PC-9 (cell line): ENCODE data around the gene MACROD1. TPM values are rescaled to one million over a fixed set of nuclear protein-coding genes. Genes with fewer than 3 reads are reported as not detected.

Source experiments
- BruUV-seq: library from RNA; stranded (reverse); fragments of 400-500 nt; replicated peaks from 2 replicates; lab custom pipeline; 2021; lab: Mats Ljungman, UMichigan
- CTCF ChIA-PET: fragments of 300-600 bp; sonication (Branson Sonifier 250); formaldehyde crosslinking; loops from one replicate; lab custom pipeline; 2022; ENCODE audit warnings: antibody characterized with exemption; lab: Charles Lee
- POLR2A ChIA-PET: fragments of 300-600 bp; sonication (Branson Sonifier 250); formaldehyde crosslinking; loops from one replicate; lab custom pipeline; 2022; ENCODE audit warnings: antibody characterized with exemption; ENCODE audit not compliant: unreplicated experiment; lab: Charles Lee
- DNase-seq, 2 experiments: peaks; one replicate each; pipeline versions ENCODE4 v3.0.0 to v3.0.0-alpha.2; 2015 to 2022; ENCODE audit warnings: mixed read lengths in 1 of 2
- H2AFZ ChIP-seq: fragments of 200-600 bp; sonication (generic); 2 replicates; pipeline ENCODE4 v1.8.1; 2017; ENCODE audit warnings: antibody characterized with exemption
- H3F3A ChIP-seq: fragments of 200-600 bp; sonication (generic); 2 replicates; pipeline ENCODE4 v1.8.1; 2017; ENCODE audit warnings: antibody characterized with exemption, mild to moderate bottlenecking, low read depth; ENCODE audit not compliant: insufficient read depth
- H3K27ac ChIP-seq: fragments of 200-600 bp; sonication (generic); 2 replicates; pipeline ENCODE4 v1.6.1; 2016; ENCODE audit warnings: mixed run types
- H3K27me3 ChIP-seq: fragments of 200-600 bp; sonication (generic); 2 replicates; pipeline ENCODE4 v1.6.1; 2016; ENCODE audit warnings: low read depth, mixed run types; ENCODE audit not compliant: insufficient read depth
- H3K36me3 ChIP-seq: fragments of 200-600 bp; sonication (generic); 2 replicates; pipeline ENCODE4 v1.6.1; 2016; ENCODE audit warnings: low read depth, mixed run types
- H3K4me1 ChIP-seq: fragments of 200-600 bp; sonication (generic); replicated peaks from 2 replicates; pipeline ENCODE4 v1.6.1; 2016; ENCODE audit warnings: mixed run types; ENCODE audit not compliant: insufficient read depth
- H3K4me2 ChIP-seq: fragments of 200-600 bp; sonication (generic); 2 replicates; pipeline ENCODE4 v1.6.1; 2017; ENCODE audit warnings: mixed run types
- H3K4me3 ChIP-seq: fragments of 200-600 bp; sonication (generic); 2 replicates; pipeline ENCODE4 v1.6.1; 2016; ENCODE audit warnings: mixed run types
- H3K79me2 ChIP-seq: fragments of 200-600 bp; sonication (generic); 2 replicates; pipeline ENCODE4 v1.6.1; 2017; ENCODE audit warnings: low read depth, mixed run types
- H3K9me2 ChIP-seq: fragments of 200-600 bp; sonication (generic); 2 replicates; pipeline ENCODE4 v1.8.1; 2017; ENCODE audit warnings: mild to moderate bottlenecking; ENCODE audit not compliant: insufficient read depth
- H3K9me3 ChIP-seq: fragments of 200-600 bp; sonication (generic); 2 replicates; pipeline ENCODE4 v1.8.1; 2016; ENCODE audit warnings: low read depth; ENCODE audit not compliant: insufficient read depth
- H4K20me1 ChIP-seq: fragments of 200-600 bp; sonication (generic); 2 replicates; pipeline ENCODE4 v1.8.1; 2017; ENCODE audit not compliant: insufficient read depth
- EZH2 ChIP-seq: fragments of 200-600 bp; sonication (generic); IDR thresholded peaks from 2 replicates; pipeline ENCODE4 v1.8.0; 2017; ENCODE audit warnings: antibody characterized with exemption, low read depth
- intact Hi-C: fragments of 100-400 bp; cut with micrococcal nuclease; formaldehyde crosslinking; loops from one replicate; pipeline ENCODE4 v1.10.0; 2022; ENCODE audit not compliant: unreplicated experiment
- total RNA-seq: library from RNA; stranded (reverse); gene quantifications from 2 replicates; pipeline ENCODE4 v1.2.3, GENCODE V29; 2021
- TF ChIP-seq, protein P1 (sequence below): fragments of 200-600 bp; sonication (generic); conservative IDR thresholded peaks from 2 replicates; pipeline ENCODE4 v1.6.1; 2017; ENCODE audit warnings: mixed run types, antibody characterized with exemption, mild to moderate bottlenecking, moderate library complexity

Gene MACROD1
- total RNA-seq, 1 experiment from 2014 or later: 41.0 TPM

DNA sequence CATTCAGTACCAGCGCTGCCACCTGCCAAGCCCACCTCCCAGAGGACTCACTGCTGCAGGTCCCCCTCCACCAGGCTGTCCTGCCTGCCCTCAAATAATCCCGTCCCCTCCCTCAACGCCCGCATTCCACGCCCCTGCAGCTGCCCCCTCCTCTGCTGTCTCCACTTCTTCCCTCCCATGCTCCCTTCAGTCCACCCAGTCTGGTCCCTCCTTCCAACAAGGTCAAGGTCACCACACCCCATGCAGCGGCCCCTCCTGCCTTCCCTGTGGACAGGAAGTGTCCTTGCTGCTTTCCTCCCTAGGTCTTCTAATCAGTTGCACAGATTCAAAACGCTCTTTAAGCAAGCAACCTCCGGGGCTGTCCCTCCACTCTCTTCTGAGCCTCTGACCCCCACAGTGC is 12.1 kb downstream of the MACROD1 start:
- Histone ChIP-seq H3K4me1 (no peaks in the 10 kb centered on the region), H3K4me3 (no peak overlapping the region), H3F3A (peaks cover 14% of the 10 kb centered on the region; the same call in 1 of the 2 replicates), H3K27ac (no peak overlapping the region), H3K27me3 (no peaks in the 10 kb centered on the region), H3K79me2 (no peaks in the 10 kb centered on the region; the same call in 1 of the 2 replicates), H3K4me2 (no peak overlapping the region), H3K9me2 (no peaks in the 10 kb centered on the region), H3K9me3 (no peaks in the 10 kb centered on the region), H3K36me3 (no peaks in the 10 kb centered on the region), H4K20me1 (peaks cover 61% of the 10 kb centered on the region), H2AFZ (no peak overlapping the region)
- no TSS peak for BruUV-seq
- TF ChIP-seq, protein P1, sequence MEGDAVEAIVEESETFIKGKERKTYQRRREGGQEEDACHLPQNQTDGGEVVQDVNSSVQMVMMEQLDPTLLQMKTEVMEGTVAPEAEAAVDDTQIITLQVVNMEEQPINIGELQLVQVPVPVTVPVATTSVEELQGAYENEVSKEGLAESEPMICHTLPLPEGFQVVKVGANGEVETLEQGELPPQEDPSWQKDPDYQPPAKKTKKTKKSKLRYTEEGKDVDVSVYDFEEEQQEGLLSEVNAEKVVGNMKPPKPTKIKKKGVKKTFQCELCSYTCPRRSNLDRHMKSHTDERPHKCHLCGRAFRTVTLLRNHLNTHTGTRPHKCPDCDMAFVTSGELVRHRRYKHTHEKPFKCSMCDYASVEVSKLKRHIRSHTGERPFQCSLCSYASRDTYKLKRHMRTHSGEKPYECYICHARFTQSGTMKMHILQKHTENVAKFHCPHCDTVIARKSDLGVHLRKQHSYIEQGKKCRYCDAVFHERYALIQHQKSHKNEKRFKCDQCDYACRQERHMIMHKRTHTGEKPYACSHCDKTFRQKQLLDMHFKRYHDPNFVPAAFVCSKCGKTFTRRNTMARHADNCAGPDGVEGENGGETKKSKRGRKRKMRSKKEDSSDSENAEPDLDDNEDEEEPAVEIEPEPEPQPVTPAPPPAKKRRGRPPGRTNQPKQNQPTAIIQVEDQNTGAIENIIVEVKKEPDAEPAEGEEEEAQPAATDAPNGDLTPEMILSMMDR: no peak
- TF ChIP-seq EZH2: no peak
- DNase-seq: no peak
- ChIA-PET CTCF (interaction anchor here (1.2 kb wide), 1 partner anchor 11 kb away, joined by 3 read pairs; no protein-coding TSS in a partner anchor), POLR2A (interaction anchor here (0.6 kb wide), 1 partner anchor 243 kb away, joined by 4 read pairs; no protein-coding TSS in a partner anchor)
- intact Hi-C loops: loop anchor here (5.0 kb wide), 1 partner anchor 407 kb away; no protein-coding TSS in a partner anchor

DNA sequence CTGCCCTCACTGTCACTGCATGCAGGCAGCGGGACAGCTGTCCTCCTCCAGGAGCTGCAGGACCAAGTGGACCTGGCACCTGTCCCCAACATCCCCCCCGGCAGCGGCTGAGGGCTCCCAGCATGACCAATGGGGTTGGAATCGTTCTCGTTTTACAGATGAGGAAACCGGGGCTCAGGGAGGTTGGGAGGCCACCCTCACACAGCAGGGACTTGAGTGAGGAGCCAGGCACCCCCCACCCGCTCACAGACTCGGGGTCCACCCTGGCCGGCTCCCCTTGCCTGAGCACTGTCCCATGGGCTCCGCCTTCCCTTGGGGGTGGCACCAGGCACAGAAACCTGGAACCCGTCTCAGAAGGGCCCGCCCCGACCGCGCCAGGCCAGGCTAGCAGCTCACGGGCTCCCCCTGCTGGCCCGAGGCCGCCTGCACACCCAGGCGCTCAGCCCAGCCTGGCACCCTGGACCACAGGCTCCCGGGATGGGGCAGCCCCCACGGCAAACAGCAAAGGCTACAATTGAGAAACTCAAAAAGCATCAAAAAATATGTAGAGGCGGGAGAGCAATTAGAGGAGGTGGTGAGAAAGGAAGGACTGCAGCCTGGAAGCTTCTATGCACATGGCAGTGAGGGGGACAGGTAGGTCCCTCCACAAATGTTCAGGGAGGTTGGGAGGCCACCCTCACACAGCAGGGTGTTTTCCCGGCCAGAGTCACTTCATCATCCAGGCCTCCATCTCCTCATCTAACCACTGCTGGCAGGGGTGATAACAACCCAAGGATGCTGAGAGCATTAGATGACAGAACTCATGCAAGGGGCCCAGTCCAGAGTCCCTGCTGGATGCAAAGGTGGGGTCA is 12.8 kb downstream of the MACROD1 start:
- H3K9me2 ChIP-seq: no peaks in the 10 kb centered on the region
- BruUV-seq: no TSS peak
- POLR2A ChIA-PET: interaction anchor here (0.6 kb wide), 1 partner anchor 242 kb away, joined by 4 read pairs; no protein-coding TSS in a partner anchor
- no peaks in the 10 kb centered on the region for H3K4me1 ChIP-seq
- no peaks in the 10 kb centered on the region for H3K36me3 ChIP-seq
- CTCF ChIA-PET: interaction anchor here (0.6 to 1.2 kb wide), 6 partner anchors 12 to 351 kb away, joined by 3 to 9 read pairs (median 4); no protein-coding TSS in a partner anchor
- no peak overlapping the region for H2AFZ ChIP-seq
- no peaks in the 10 kb centered on the region for H3K9me3 ChIP-seq
- H3K27ac ChIP-seq: no peak overlapping the region
- intact Hi-C loops: loop anchor here (5.0 kb wide), 1 partner anchor 406 kb away; no protein-coding TSS in a partner anchor
- peaks cover 14% of the 10 kb centered on the region; the same call in 1 of the 2 replicates for H3F3A ChIP-seq
- no peaks in the 10 kb centered on the region; the same call in 1 of the 2 replicates for H3K79me2 ChIP-seq
- peaks cover 63% of the 10 kb centered on the region for H4K20me1 ChIP-seq
- peak in 1 of 2 experiments; percentile 78 for DNase-seq
- no peak overlapping the region for H3K4me3 ChIP-seq
- H3K4me2 ChIP-seq: no peak overlapping the region
- TF ChIP-seq, protein P1: peak; percentile 100
- TF ChIP-seq EZH2: no peak
- H3K27me3 ChIP-seq: no peaks in the 10 kb centered on the region

DNA sequence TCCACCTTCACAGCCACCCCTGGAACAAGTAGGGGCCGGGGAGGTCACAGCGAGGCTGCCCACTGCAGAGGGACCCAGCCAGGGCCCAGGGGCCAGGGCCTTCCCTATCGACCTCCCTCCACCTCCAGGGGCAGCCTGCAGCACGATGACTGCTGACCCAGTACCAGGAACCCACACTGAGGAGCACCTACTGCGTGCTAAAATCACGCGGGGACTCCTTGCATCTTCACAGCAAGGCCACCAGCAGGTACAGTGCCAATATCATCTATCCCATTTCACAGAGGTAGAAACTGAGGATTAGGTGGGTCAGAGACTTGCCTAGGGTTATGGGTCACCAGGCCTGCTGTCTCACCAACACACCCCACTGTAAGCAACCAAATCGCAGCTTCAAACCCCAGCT is 14.6 kb downstream of the MACROD1 start:
- no peak overlapping the region for H2AFZ ChIP-seq
- no peaks in the 10 kb centered on the region for H3K27me3 ChIP-seq
- TF ChIP-seq, protein P1: no peak
- peaks cover 61% of the 10 kb centered on the region for H4K20me1 ChIP-seq
- ChIA-PET CTCF (no interaction called here), POLR2A (no interaction called here)
- DNase-seq: no peak
- BruUV-seq: no TSS peak
- H3K36me3 ChIP-seq: no peaks in the 10 kb centered on the region
- no peak overlapping the region for H3K27ac ChIP-seq
- intact Hi-C loops: loop anchor here (5.0 kb wide), 1 partner anchor 404 kb away; no protein-coding TSS in a partner anchor
- H3K79me2 ChIP-seq: 0 out of 2 replicates have a peak, but pooled peaks cover 4% of the 10 kb centered on the region
- no peaks in the 10 kb centered on the region for H3K4me1 ChIP-seq
- peaks cover 14% of the 10 kb centered on the region; the same call in 1 of the 2 replicates for H3F3A ChIP-seq
- H3K4me2 ChIP-seq: no peak overlapping the region
- H3K9me3 ChIP-seq: no peaks in the 10 kb centered on the region
- H3K9me2 ChIP-seq: no peaks in the 10 kb centered on the region
- H3K4me3 ChIP-seq: no peak overlapping the region
